ENCODE measurements around the gene HCFC1R1. TPM values are rescaled to one million over a fixed set of nuclear protein-coding genes. Genes with fewer than 3 reads are reported as not detected.

Gene HCFC1R1
- total RNA-seq, 1 experiment from 2014 or later: 76.0 TPM

GRCh38 chr16:2973605-2974318 is 50.0 kb downstream of the HCFC1R1 start:
- TF ChIP-seq ZBTB21 (CRISPR knock-in tag; IDR thresholded peaks at IDR 0.05; ENCODE audit: borderline replicate concordance) (no peak), ARID4B (CRISPR knock-in tag; IDR thresholded peaks at IDR 0.05; ENCODE audit: borderline replicate concordance) (0 out of 2 replicates have a peak, but pooled peaks have one; percentile 11)
- ChIA-PET POLR2A (interaction anchor here (0.7 kb wide), 2 partner anchors 8 to 10 kb away, joined by 3 to 4 read pairs; no protein-coding TSS in a partner anchor), CTCF (interaction anchor here (0.6 to 2.1 kb wide), 5 partner anchors 9 to 132 kb away, joined by 3 to 7 read pairs (median 3); partner anchors contain the start of gene KREMEN2)
- DNase-seq (ENCODE audit: low spot score): no peak
- peaks cover 14% of the 10 kb centered on the region for H3K4me1 Mint-ChIP-seq
- no peak overlapping the region for H3K27ac Mint-ChIP-seq
- H3K36me3 Mint-ChIP-seq: peaks cover 9% of the 10 kb centered on the region; the same call in 1 of the 2 replicates
- no peaks in the 10 kb centered on the region for H3K9me3 Mint-ChIP-seq
- H3K27me3 Mint-ChIP-seq (ENCODE audit: low read depth): peaks cover 1% of the 10 kb centered on the region; the same call in 1 of the 2 replicates
- no peak overlapping the region for H3K4me3 Mint-ChIP-seq
- no peak for ATAC-seq

GRCh38 chr16:2973093-2973492 is 50.6 kb downstream of the HCFC1R1 start:
- Mint-ChIP-seq H3K9me3 (no peaks in the 10 kb centered on the region), H3K4me3 (no peak overlapping the region), H3K27ac (no peak overlapping the region), H3K36me3 (peaks cover 9% of the 10 kb centered on the region; the same call in 1 of the 2 replicates), H3K27me3 (ENCODE audit: low read depth) (peaks cover 8% of the 10 kb centered on the region), H3K4me1 (peaks cover 20% of the 10 kb centered on the region)
- ChIA-PET POLR2A (interaction anchor here (1.6 kb wide), 1 partner anchor 48 kb away, joined by 4 read pairs; the partner anchor contains the start of gene TNFRSF12A), CTCF (interaction anchor here (1.4 to 2.1 kb wide), 5 partner anchors 8 to 55 kb away, joined by 4 to 12 read pairs (median 6); no protein-coding TSS in a partner anchor)
- TF ChIP-seq NFATC4 (CRISPR knock-in tag; IDR thresholded peaks at IDR 0.05) (0 out of 2 replicates have a peak, but pooled peaks have one; percentile 9), AFF4 (CRISPR knock-in tag; IDR thresholded peaks at IDR 0.05; ENCODE audit: borderline replicate concordance) (no peak), ARID4B (CRISPR knock-in tag; IDR thresholded peaks at IDR 0.05; ENCODE audit: borderline replicate concordance) (no peak), IRF2 (CRISPR knock-in tag; IDR thresholded peaks at IDR 0.05; ENCODE audit: borderline replicate concordance, low read depth) (no peak)
- DNase-seq (ENCODE audit: low spot score) (no peak), ATAC-seq (no peak)

Other genes starting within 250 kb of the HCFC1R1 start
- gene ELOB, start 246.7 kb downstream of the HCFC1R1 start, total RNA-seq (2021): 252 to 267 TPM (median 267 TPM) in 3 replicates
- gene PRSS33, start 236.4 kb downstream of the HCFC1R1 start, total RNA-seq (2021): 0.18 to 0.44 TPM (median 0.24 TPM) in 3 replicates
- gene PRSS41, start 225.5 kb downstream of the HCFC1R1 start, total RNA-seq (2021): not detected in 3 replicates
- 1.2 to 1.5 TPM (median 1.4 TPM) in 3 replicates for gene PRSS21, start 206.7 kb downstream of the HCFC1R1 start, total RNA-seq (2021)
- gene ZG16B, start 193.6 kb downstream of the HCFC1R1 start, total RNA-seq (2021): not detected in 3 replicates
- gene PRSS22, start 165.8 kb downstream of the HCFC1R1 start, total RNA-seq (2021): 2.3 to 3.9 TPM (median 3.0 TPM) in 3 replicates
- gene FLYWCH2, start 140.7 kb downstream of the HCFC1R1 start, total RNA-seq (2021): 19.7 to 25.0 TPM (median 20.7 TPM) in 3 replicates
- gene FLYWCH1, start 112.0 kb downstream of the HCFC1R1 start, total RNA-seq (2021): 27.2 to 34.2 TPM (median 32.6 TPM) in 3 replicates
- 7.5 to 8.6 TPM (median 8.5 TPM) in 3 replicates for gene KREMEN2, start 59.7 kb downstream of the HCFC1R1 start, total RNA-seq (2021)
- gene PAQR4, start 54.6 kb downstream of the HCFC1R1 start, total RNA-seq (2021): 21.1 to 32.4 TPM (median 21.5 TPM) in 3 replicates
- 102 to 120 TPM (median 113 TPM) in 3 replicates for gene PKMYT1, start 43.5 kb downstream of the HCFC1R1 start, total RNA-seq (2021)
- gene CLDN9, start 11.0 kb downstream of the HCFC1R1 start, total RNA-seq (2021): 0.87 to 1.1 TPM (median 0.92 TPM) in 3 replicates
- 746 to 778 TPM (median 775 TPM) in 3 replicates for gene CLDN6, start 5.8 kb downstream of the HCFC1R1 start, total RNA-seq (2021)
- gene TNFRSF12A, start 3.6 kb downstream of the HCFC1R1 start, total RNA-seq (2021): 78.9 to 87.0 TPM (median 79.5 TPM) in 3 replicates
- gene THOC6, start 93 bp upstream of the HCFC1R1 start, total RNA-seq (2021): 76.5 to 94.2 TPM (median 88.7 TPM) in 3 replicates
- 27.3 to 28.5 TPM (median 28.2 TPM) in 3 replicates for gene BICDL2, start 13.0 kb upstream of the HCFC1R1 start, total RNA-seq (2021)
- 41.2 to 49.0 TPM (median 43.3 TPM) in 3 replicates for gene MMP25, start 22.6 kb upstream of the HCFC1R1 start, total RNA-seq (2021)
- 3.5 to 4.7 TPM (median 3.6 TPM) in 3 replicates for gene IL32, start 41.7 kb upstream of the HCFC1R1 start, total RNA-seq (2021)
- 263 to 286 TPM (median 271 TPM) in 3 replicates for gene ZSCAN10, start 75.4 kb upstream of the HCFC1R1 start, total RNA-seq (2021)
- 17.7 to 22.7 TPM (median 21.3 TPM) in 3 replicates for gene ZNF205, start 88.6 kb upstream of the HCFC1R1 start, total RNA-seq (2021)
- gene ZNF213, start 111.1 kb upstream of the HCFC1R1 start, total RNA-seq (2021): 8.9 to 11.6 TPM (median 10.3 TPM) in 3 replicates
- 0.27 to 0.46 TPM (median 0.44 TPM) in 3 replicates for gene OR1F1, start 164.3 kb upstream of the HCFC1R1 start, total RNA-seq (2021)
- gene ZNF200, start 211.2 kb upstream of the HCFC1R1 start, total RNA-seq (2021): 6.8 to 9.7 TPM (median 7.2 TPM) in 3 replicates
- gene MEFV, start 232.7 kb upstream of the HCFC1R1 start, total RNA-seq (2021): 0.09 to 0.21 TPM (median 0.14 TPM) in 3 replicates